ENCODE data around the gene NEUROD4. TPM values are rescaled to one million over a fixed set of nuclear protein-coding genes. Genes with fewer than 3 reads are reported as not detected.

Gene NEUROD4
- total RNA-seq: not detected in 2 replicates
- not detected in 2 replicates for polyA plus RNA-seq

GRCh38 chr12:55019784-55020183 lies at the start of gene NEUROD4:
Gene NEUROD4 (plus strand): TSS chr12:55019974. CDS start chr12:55026440, 6,466 bp downstream.
- Histone ChIP-seq H3K4me3 (no peak within 1 kb of the TSS), H3K4me2 (no peak within 1 kb of the TSS)
- TF ChIP-seq CTCF (IDR thresholded peaks at IDR 0.05; ENCODE audit: poor library complexity) (no peak), EZH2phosphoT487 (IDR thresholded peaks at IDR 0.05; ENCODE audit: low read depth, severe bottlenecking, unreplicated experiment) (no peak), EZH2 (IDR thresholded peaks at IDR 0.05; ENCODE audit: borderline replicate concordance) (no peak)

DNA sequence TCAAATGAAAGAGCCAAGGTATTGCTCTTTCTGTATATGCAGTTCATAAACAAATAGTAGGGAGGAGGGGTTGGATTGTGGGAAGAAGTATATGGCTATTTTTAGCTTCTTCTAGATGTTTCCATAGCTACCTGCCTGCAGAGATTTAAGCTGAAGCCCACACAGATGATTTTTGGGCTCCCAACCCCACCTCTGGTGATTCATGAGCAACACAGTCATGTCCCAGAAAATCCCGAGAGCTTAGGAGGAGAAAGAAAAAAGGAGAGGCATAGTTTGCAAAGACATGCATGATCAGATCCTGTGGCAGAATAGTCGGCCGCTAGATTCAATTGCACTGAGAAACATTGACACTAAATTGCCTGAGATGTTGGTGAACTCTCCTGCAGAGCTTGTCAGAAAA lies 49.0 kb upstream of the NEUROD4 start:
- H4K20me1 ChIP-seq (ENCODE audit: insufficient read depth, poor library complexity, severe bottlenecking): no peaks in the 10 kb centered on the region
- no peaks in the 10 kb centered on the region for H3K79me2 ChIP-seq
- no peak overlapping the region for H3K4me2 ChIP-seq
- H3K36me3 ChIP-seq (replicated peaks; ENCODE audit: insufficient read depth, low read depth): no peaks in the 10 kb centered on the region
- H3K9me2 ChIP-seq (replicated peaks; ENCODE audit: insufficient read depth): no peaks in the 10 kb centered on the region
- no peak overlapping the region for H2AFZ ChIP-seq
- no peaks in the 10 kb centered on the region for H3K27me3 ChIP-seq
- no peaks in the 10 kb centered on the region for H3K9me3 ChIP-seq (ENCODE audit: low read depth)
- 86% methylated on average over 3 of the region's 3 CpGs for WGBS (ENCODE audit: low lambda C conversion rate, missing lambda C conversion rate)
- TF ChIP-seq CTCF (IDR thresholded peaks at IDR 0.05; ENCODE audit: poor library complexity): no peak
- TF ChIP-seq EZH2phosphoT487 (IDR thresholded peaks at IDR 0.05; ENCODE audit: low read depth, severe bottlenecking, unreplicated experiment): no peak
- TF ChIP-seq EZH2 (IDR thresholded peaks at IDR 0.05; ENCODE audit: borderline replicate concordance): no peak
- H3K27ac ChIP-seq: no peak overlapping the region
- H3K4me3 ChIP-seq: no peak overlapping the region
- no peaks in the 10 kb centered on the region for H3K4me1 ChIP-seq (ENCODE audit: insufficient read depth)
- no peak for DNase-seq (ENCODE audit: low spot score)

More at GRCh38 chr12:55019784-55020183, at the start of gene NEUROD4:
- Histone ChIP-seq H3K4me1 (ENCODE audit: insufficient read depth) (no peaks in the 10 kb centered on the region), H3K36me3 (replicated peaks; ENCODE audit: insufficient read depth, low read depth) (no peaks in the 10 kb centered on the region), H3K9me2 (replicated peaks; ENCODE audit: insufficient read depth) (no peaks in the 10 kb centered on the region), H3K27ac (no peak within 1 kb of the TSS), H3K27me3 (peaks cover 31% of the 10 kb centered on the region), H3K9me3 (ENCODE audit: low read depth) (no peaks in the 10 kb centered on the region), H4K20me1 (ENCODE audit: insufficient read depth, poor library complexity, severe bottlenecking) (no peaks in the 10 kb centered on the region), H3K79me2 (no peaks in the 10 kb centered on the region), H2AFZ (no peak within 1 kb of the TSS)
- peak; percentile 87 for DNase-seq (ENCODE audit: low spot score)
- 3% methylated on average over 13 of the region's 13 CpGs for WGBS (ENCODE audit: low lambda C conversion rate, missing lambda C conversion rate)

GRCh38 chr12:54973556-54973955 lies 46.2 kb upstream of the NEUROD4 start:
- no peak for TF ChIP-seq EZH2 (IDR thresholded peaks at IDR 0.05; ENCODE audit: borderline replicate concordance)
- no peak for TF ChIP-seq EZH2phosphoT487 (IDR thresholded peaks at IDR 0.05; ENCODE audit: low read depth, severe bottlenecking, unreplicated experiment)
- no peak for TF ChIP-seq CTCF (IDR thresholded peaks at IDR 0.05; ENCODE audit: poor library complexity)
- Histone ChIP-seq H3K9me2 (replicated peaks; ENCODE audit: insufficient read depth) (no peaks in the 10 kb centered on the region), H3K79me2 (no peaks in the 10 kb centered on the region), H3K9me3 (ENCODE audit: low read depth) (no peaks in the 10 kb centered on the region), H2AFZ (no peak overlapping the region), H3K27ac (no peak overlapping the region), H3K27me3 (no peaks in the 10 kb centered on the region), H3K4me2 (no peak overlapping the region), H3K4me1 (ENCODE audit: insufficient read depth) (no peaks in the 10 kb centered on the region), H4K20me1 (ENCODE audit: insufficient read depth, poor library complexity, severe bottlenecking) (no peaks in the 10 kb centered on the region), H3K4me3 (no peak overlapping the region), H3K36me3 (replicated peaks; ENCODE audit: insufficient read depth, low read depth) (no peaks in the 10 kb centered on the region)
- no peak for DNase-seq (ENCODE audit: low spot score)
- WGBS (ENCODE audit: low lambda C conversion rate, missing lambda C conversion rate): 88% methylated on average over 3 of the region's 3 CpGs

GRCh38 chr12:54974279-54974678 lies 45.5 kb upstream of the NEUROD4 start:
- DNase-seq (ENCODE audit: low spot score): no peak
- Histone ChIP-seq H3K4me3 (no peak overlapping the region), H3K4me1 (ENCODE audit: insufficient read depth) (no peaks in the 10 kb centered on the region), H2AFZ (no peak overlapping the region), H3K4me2 (no peak overlapping the region), H3K9me2 (replicated peaks; ENCODE audit: insufficient read depth) (no peaks in the 10 kb centered on the region), H3K27me3 (no peaks in the 10 kb centered on the region), H3K9me3 (ENCODE audit: low read depth) (no peaks in the 10 kb centered on the region), H4K20me1 (ENCODE audit: insufficient read depth, poor library complexity, severe bottlenecking) (no peaks in the 10 kb centered on the region), H3K79me2 (no peaks in the 10 kb centered on the region), H3K27ac (no peak overlapping the region), H3K36me3 (replicated peaks; ENCODE audit: insufficient read depth, low read depth) (no peaks in the 10 kb centered on the region)
- 84% methylated on average over 12 of the region's 12 CpGs for WGBS (ENCODE audit: low lambda C conversion rate, missing lambda C conversion rate)
- no peak for TF ChIP-seq CTCF (IDR thresholded peaks at IDR 0.05; ENCODE audit: poor library complexity)
- TF ChIP-seq EZH2 (IDR thresholded peaks at IDR 0.05; ENCODE audit: borderline replicate concordance): no peak
- no peak for TF ChIP-seq EZH2phosphoT487 (IDR thresholded peaks at IDR 0.05; ENCODE audit: low read depth, severe bottlenecking, unreplicated experiment)
